ENCODE data around the gene PLA2G1B. TPM values are rescaled to one million over a fixed set of nuclear protein-coding genes. Genes with fewer than 3 reads are reported as not detected.

Gene PLA2G1B
- total RNA-seq, 1 donor from 2014 or later: not detected

DNA sequence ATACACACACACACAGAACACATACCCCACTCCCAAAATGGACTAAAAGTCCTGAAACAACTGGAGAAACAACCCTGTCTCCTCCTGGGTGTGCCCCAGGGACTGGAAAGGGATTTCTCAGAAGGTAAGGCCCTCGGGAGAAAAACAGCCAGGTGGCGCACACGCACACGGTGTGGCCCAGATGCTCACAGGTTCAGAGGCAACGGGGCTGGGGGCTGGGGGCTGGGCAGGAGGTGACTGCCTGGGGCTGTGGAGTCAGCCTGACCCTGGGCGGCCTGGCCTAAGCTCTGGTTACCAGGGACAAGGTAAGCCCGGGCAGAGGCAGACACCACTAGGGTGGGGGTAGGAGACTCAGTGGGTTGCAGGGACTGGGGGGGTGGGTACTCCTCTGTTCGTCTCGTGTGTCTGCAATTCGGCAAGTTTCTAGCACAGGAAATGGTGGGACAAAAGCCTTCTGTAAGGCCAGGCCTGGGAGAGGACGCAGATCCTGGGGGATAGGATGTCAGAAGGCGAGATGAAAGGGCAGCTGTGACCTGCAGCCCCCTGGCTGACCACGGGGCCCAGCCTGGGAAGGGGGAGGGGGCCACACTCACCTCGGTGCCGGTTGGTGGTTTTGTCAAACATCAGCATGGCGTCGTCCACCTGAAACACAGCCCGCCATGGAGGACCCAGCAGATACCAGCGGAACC is 31.0 kb upstream of the PLA2G1B start:
- H3K9me3 Mint-ChIP-seq (ENCODE audit: unreplicated experiment): no peaks in the 10 kb centered on the region
- TF ChIP-seq, protein P1, sequence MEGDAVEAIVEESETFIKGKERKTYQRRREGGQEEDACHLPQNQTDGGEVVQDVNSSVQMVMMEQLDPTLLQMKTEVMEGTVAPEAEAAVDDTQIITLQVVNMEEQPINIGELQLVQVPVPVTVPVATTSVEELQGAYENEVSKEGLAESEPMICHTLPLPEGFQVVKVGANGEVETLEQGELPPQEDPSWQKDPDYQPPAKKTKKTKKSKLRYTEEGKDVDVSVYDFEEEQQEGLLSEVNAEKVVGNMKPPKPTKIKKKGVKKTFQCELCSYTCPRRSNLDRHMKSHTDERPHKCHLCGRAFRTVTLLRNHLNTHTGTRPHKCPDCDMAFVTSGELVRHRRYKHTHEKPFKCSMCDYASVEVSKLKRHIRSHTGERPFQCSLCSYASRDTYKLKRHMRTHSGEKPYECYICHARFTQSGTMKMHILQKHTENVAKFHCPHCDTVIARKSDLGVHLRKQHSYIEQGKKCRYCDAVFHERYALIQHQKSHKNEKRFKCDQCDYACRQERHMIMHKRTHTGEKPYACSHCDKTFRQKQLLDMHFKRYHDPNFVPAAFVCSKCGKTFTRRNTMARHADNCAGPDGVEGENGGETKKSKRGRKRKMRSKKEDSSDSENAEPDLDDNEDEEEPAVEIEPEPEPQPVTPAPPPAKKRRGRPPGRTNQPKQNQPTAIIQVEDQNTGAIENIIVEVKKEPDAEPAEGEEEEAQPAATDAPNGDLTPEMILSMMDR (IDR thresholded peaks at IDR 0.05; ENCODE audit: unreplicated experiment): no peak
- peak overlapping the region; percentile 61 for H3K27ac Mint-ChIP-seq (ENCODE audit: unreplicated experiment)
- DNase-seq (ENCODE audit: low spot score): no peak
- H3K4me1 Mint-ChIP-seq (ENCODE audit: unreplicated experiment): peaks cover 36% of the 10 kb centered on the region
- peaks cover 20% of the 10 kb centered on the region for H3K27me3 Mint-ChIP-seq (ENCODE audit: unreplicated experiment)
- H3K36me3 Mint-ChIP-seq (ENCODE audit: low read depth, unreplicated experiment): peaks cover 21% of the 10 kb centered on the region
- H3K4me3 Mint-ChIP-seq (ENCODE audit: unreplicated experiment): peak overlapping the region; percentile 85

DNA sequence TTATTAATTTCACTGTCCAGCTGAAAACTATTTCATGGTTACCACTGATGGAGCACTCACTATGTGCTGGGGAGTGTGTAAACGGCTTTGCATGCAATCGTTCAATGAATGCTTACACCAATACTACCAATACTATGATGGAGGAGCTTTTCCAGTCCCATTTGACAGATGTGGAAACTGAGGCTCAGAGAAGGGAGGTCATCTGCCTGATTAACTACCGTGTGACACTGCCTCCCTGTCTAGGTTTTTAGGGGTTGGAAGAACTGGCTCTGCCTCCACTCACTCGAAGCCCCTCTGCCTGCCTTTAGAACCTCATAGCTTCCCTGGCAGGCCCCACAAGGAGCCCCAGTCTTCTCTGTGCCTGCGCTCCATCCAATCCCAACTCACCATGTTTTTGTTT is 29.5 kb upstream of the PLA2G1B start:
- no peak for DNase-seq (ENCODE audit: low spot score)
- Mint-ChIP-seq H3K27ac (ENCODE audit: unreplicated experiment) (no peak overlapping the region), H3K36me3 (ENCODE audit: low read depth, unreplicated experiment) (peaks cover 17% of the 10 kb centered on the region)

DNA sequence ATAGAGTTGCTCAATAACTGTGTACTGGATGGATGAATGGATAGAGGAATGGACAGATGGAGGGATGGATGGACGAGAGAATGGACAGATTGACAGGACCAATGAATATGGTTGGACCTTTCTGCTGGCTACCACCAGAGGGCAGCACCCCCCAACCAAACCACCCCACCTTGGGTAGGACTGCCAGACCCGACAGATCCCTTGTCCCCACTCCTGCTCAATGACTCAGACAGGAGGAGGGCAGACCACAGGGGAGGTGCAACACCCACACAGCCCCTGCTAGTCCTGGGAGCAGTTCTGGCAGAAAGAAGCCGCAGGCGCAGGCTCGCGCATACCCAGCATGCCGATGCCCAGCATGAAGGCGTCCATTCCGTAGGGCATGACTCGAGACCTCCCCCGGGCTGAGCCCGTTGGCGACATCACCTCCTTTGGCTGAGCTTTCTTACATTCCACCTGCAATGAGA is 29.0 kb upstream of the PLA2G1B start:
- peaks cover 17% of the 10 kb centered on the region for H3K36me3 Mint-ChIP-seq (ENCODE audit: low read depth, unreplicated experiment)
- peaks cover 24% of the 10 kb centered on the region for H3K4me1 Mint-ChIP-seq (ENCODE audit: unreplicated experiment)
- TF ChIP-seq, protein P1 (IDR thresholded peaks at IDR 0.05; ENCODE audit: unreplicated experiment): peak; percentile 88
- peak; percentile 83 for DNase-seq (ENCODE audit: low spot score)
- peak overlapping the region; percentile 21 for H3K4me3 Mint-ChIP-seq (ENCODE audit: unreplicated experiment)
- H3K27me3 Mint-ChIP-seq (ENCODE audit: unreplicated experiment): peaks cover 20% of the 10 kb centered on the region
- no peaks in the 10 kb centered on the region for H3K9me3 Mint-ChIP-seq (ENCODE audit: unreplicated experiment)
- no peak overlapping the region for H3K27ac Mint-ChIP-seq (ENCODE audit: unreplicated experiment)

More for the DNA sequence above, 29.5 kb upstream of the PLA2G1B start:
- H3K27me3 Mint-ChIP-seq (ENCODE audit: unreplicated experiment): peaks cover 21% of the 10 kb centered on the region
- peaks cover 25% of the 10 kb centered on the region for H3K4me1 Mint-ChIP-seq (ENCODE audit: unreplicated experiment)
- H3K4me3 Mint-ChIP-seq (ENCODE audit: unreplicated experiment): peak overlapping the region; percentile 47
- TF ChIP-seq, protein P1 (IDR thresholded peaks at IDR 0.05; ENCODE audit: unreplicated experiment): no peak
- H3K9me3 Mint-ChIP-seq (ENCODE audit: unreplicated experiment): no peaks in the 10 kb centered on the region

DNA sequence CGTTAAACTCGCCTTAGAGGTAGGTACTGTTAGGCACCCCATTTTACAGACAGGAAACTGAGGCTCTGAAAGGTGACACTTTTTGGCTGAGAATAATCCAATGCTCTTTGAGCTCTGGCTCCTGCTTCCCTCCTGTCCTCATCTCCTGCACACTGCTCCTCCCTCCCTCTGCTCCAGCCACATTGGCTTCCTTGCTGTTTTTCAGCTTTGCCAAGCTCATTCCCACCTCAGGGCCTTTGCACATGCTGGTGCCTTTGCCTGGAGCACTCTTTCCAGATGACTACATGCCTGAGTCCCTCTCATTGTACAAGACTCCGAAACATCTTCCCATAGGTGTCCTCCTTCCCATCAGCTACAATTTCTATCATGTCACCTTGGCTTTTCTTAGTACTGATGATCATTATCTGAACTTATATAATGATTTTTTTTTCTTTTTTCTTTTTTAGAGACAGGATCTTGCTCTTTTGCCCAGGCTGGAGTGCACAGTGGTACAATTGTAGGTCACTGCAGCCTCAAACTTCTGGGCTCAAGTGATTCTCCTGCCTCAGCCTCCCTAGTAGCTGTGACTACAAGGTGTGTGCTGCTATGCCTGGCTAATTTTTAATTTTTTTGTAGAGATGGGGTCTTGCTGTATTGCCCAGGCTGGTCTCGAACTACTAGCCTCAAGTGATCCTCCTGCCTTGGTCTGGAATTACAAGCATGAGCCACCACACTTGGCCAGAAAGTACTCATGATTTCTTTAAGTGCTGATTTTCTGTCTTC is 26.2 kb upstream of the PLA2G1B start:
- H3K4me1 Mint-ChIP-seq (ENCODE audit: unreplicated experiment): peaks cover 8% of the 10 kb centered on the region
- H3K4me3 Mint-ChIP-seq (ENCODE audit: unreplicated experiment): peak overlapping the region; percentile 57

More for the DNA sequence above, 26.2 kb upstream of the PLA2G1B start:
- DNase-seq (ENCODE audit: low spot score): no peak
- H3K27me3 Mint-ChIP-seq (ENCODE audit: unreplicated experiment): peaks cover 7% of the 10 kb centered on the region
- TF ChIP-seq, protein P1 (IDR thresholded peaks at IDR 0.05; ENCODE audit: unreplicated experiment): no peak
- peaks cover 17% of the 10 kb centered on the region for H3K36me3 Mint-ChIP-seq (ENCODE audit: low read depth, unreplicated experiment)
- no peaks in the 10 kb centered on the region for H3K9me3 Mint-ChIP-seq (ENCODE audit: unreplicated experiment)
- H3K27ac Mint-ChIP-seq (ENCODE audit: unreplicated experiment): no peak overlapping the region

Data from endothelial cell (in vitro differentiated cells).